HEK293 (cell line): ENCODE data around the gene PPDPF.

Source experiments
- CTCF ChIA-PET: fragments of 350-600 bp; formaldehyde crosslinking; extraction: SDS; loops from one replicate; lab custom pipeline; 2021; ENCODE audit warnings: antibody characterized with exemption; lab: Yijun Ruan, JAX
- POLR2A ChIA-PET: fragments of 300-600 bp; formaldehyde crosslinking; extraction: SDS; loops from one replicate; lab custom pipeline; 2020; ENCODE audit warnings: antibody characterized with exemption, inconsistent platforms; lab: Yijun Ruan, JAX
- H3K27ac ChIP-seq: fragments of 200-500 bp; sonication (Bioruptor generic); 2 replicates; pipeline ENCODE4 v1.5.1; 2014; ENCODE audit warnings: low read depth, low read length, control low read depth, inconsistent platforms; ENCODE audit errors: extremely low read depth
- H3K36me3 ChIP-seq, 2 experiments: fragments of 200-500 bp in 1 of 2; sonication (Bioruptor generic) in 1 of 2; 1 replicate in 1 of 2; 2 replicates in 1 of 2; pipeline ENCODE4 v1.5.1; 2014 to 2017; ENCODE audit warnings: inconsistent platforms in 2 of 2, low read length in 2 of 2; ENCODE audit not compliant: control insufficient read depth in 2 of 2, insufficient read depth in 1 of 2
- H3K4me1 ChIP-seq: fragments of 200-500 bp; sonication (Bioruptor generic); 2 replicates; pipeline ENCODE4 v1.5.1; 2014; ENCODE audit warnings: mild to moderate bottlenecking, low read length, inconsistent platforms; ENCODE audit not compliant: control insufficient read depth, insufficient read depth
- H3K4me3 ChIP-seq: 2 replicates; pipeline ENCODE4 v1.5.1; 2011; ENCODE audit warnings: low read depth, mild to moderate bottlenecking, control low read depth, low read length, moderate library complexity
- H3K9me3 ChIP-seq: fragments of 200-500 bp; sonication (Bioruptor generic); 2 replicates; pipeline ENCODE4 v1.5.1; 2014; ENCODE audit warnings: low read depth, low read length, inconsistent platforms; ENCODE audit not compliant: control insufficient read depth, insufficient read depth
- BCL6B ChIP-seq: fragments of 450-650 bp; formaldehyde crosslinking; IDR thresholded peaks from 2 replicates; pipeline ENCODE4 v1.5.1; 2017; ENCODE audit warnings: missing biosample characterization, missing genetic modification characterization
- EGR2 ChIP-seq: fragments of 450-650 bp; formaldehyde crosslinking; IDR thresholded peaks from 2 replicates; pipeline ENCODE4 v1.5.1; 2016; ENCODE audit warnings: low read depth, missing biosample characterization, missing genetic modification characterization
- GLI2 ChIP-seq: fragments of 450-650 bp; formaldehyde crosslinking; IDR thresholded peaks from 2 replicates; pipeline ENCODE4; 2017; ENCODE audit warnings: missing biosample characterization, missing genetic modification characterization, low read depth, borderline replicate concordance
- HOXA7 ChIP-seq: sonication (generic); formaldehyde crosslinking; IDR thresholded peaks from 2 replicates; pipeline ENCODE4 v1.8.1; 2022; ENCODE audit warnings: missing genetic modification reagents, borderline replicate concordance
- INSM2 ChIP-seq: fragments of 450-650 bp; formaldehyde crosslinking; IDR thresholded peaks from 2 replicates; pipeline ENCODE4 v1.5.1; 2016; ENCODE audit warnings: missing biosample characterization, missing genetic modification characterization
- SCRT2 ChIP-seq: fragments of 450-650 bp; formaldehyde crosslinking; IDR thresholded peaks from 2 replicates; pipeline ENCODE4 v1.5.1; 2016; ENCODE audit warnings: missing biosample characterization, missing genetic modification characterization
- ZFP41 ChIP-seq: fragments of 450-650 bp; formaldehyde crosslinking; IDR thresholded peaks from 2 replicates; pipeline ENCODE4 v1.5.1; 2016; ENCODE audit warnings: missing biosample characterization, missing genetic modification characterization, borderline replicate concordance
- ZFP69B ChIP-seq: fragments of 450-650 bp; formaldehyde crosslinking; IDR thresholded peaks from 2 replicates; pipeline ENCODE4 v1.5.1; 2016; ENCODE audit warnings: missing biosample characterization, missing genetic modification characterization
- ZNF10 ChIP-seq: fragments of 450-650 bp; formaldehyde crosslinking; IDR thresholded peaks from 2 replicates; pipeline ENCODE4 v1.5.1; 2017; ENCODE audit warnings: missing biosample characterization, missing genetic modification characterization
- ZNF157 ChIP-seq: fragments of 450-650 bp; formaldehyde crosslinking; IDR thresholded peaks from 2 replicates; pipeline ENCODE4 v1.5.1; 2016; ENCODE audit warnings: missing biosample characterization, missing genetic modification characterization
- ZNF221 ChIP-seq: fragments of 450-650 bp; formaldehyde crosslinking; IDR thresholded peaks from 2 replicates; pipeline ENCODE4 v1.5.1; 2017; ENCODE audit warnings: missing biosample characterization, missing genetic modification characterization, borderline replicate concordance
- ZNF274 ChIP-seq, 2 experiments: fragments of 200-500 bp in 1 of 2; fragments of 450-650 bp in 1 of 2; sonication (Bioruptor generic) in 1 of 2; formaldehyde crosslinking in 1 of 2; IDR thresholded peaks; 2 replicates each; pipeline versions ENCODE4 v1.5.1 to v1.6.1; 2014 to 2016; ENCODE audit warnings: borderline replicate concordance in 1 of 2, inconsistent platforms in 1 of 2, low read length in 1 of 2, missing biosample characterization in 1 of 2, missing genetic modification characterization in 1 of 2
- ZNF324 ChIP-seq: fragments of 450-650 bp; formaldehyde crosslinking; IDR thresholded peaks from 2 replicates; pipeline ENCODE4 v1.5.1; 2016; ENCODE audit warnings: missing biosample characterization, missing genetic modification characterization
- ZNF394 ChIP-seq: fragments of 450-650 bp; formaldehyde crosslinking; IDR thresholded peaks from 2 replicates; pipeline ENCODE4 v1.5.1; 2016; ENCODE audit warnings: missing biosample characterization, missing genetic modification characterization, mild to moderate bottlenecking, moderate library complexity, borderline replicate concordance
- ZNF558 ChIP-seq: fragments of 450-650 bp; formaldehyde crosslinking; IDR thresholded peaks from 2 replicates; pipeline ENCODE4 v1.5.1; 2016; ENCODE audit warnings: missing biosample characterization, missing genetic modification characterization
- ZNF600 ChIP-seq: fragments of 450-650 bp; formaldehyde crosslinking; IDR thresholded peaks from 2 replicates; pipeline ENCODE4 v1.5.1; 2016; ENCODE audit warnings: missing biosample characterization, missing genetic modification characterization
- ZNF768 ChIP-seq: fragments of 450-650 bp; formaldehyde crosslinking; IDR thresholded peaks from 2 replicates; pipeline ENCODE4 v1.5.1; 2018; ENCODE audit warnings: missing biosample characterization, mild to moderate bottlenecking, missing genetic modification characterization
- ZNF837 ChIP-seq: fragments of 450-650 bp; formaldehyde crosslinking; IDR thresholded peaks from 2 replicates; pipeline ENCODE4 v1.5.1; 2016; ENCODE audit warnings: missing biosample characterization, missing genetic modification characterization
- ZSCAN30 ChIP-seq: fragments of 450-650 bp; IDR thresholded peaks from 2 replicates; pipeline ENCODE4 v1.5.1; 2018; ENCODE audit warnings: missing biosample characterization, mild to moderate bottlenecking, missing genetic modification characterization, moderate library complexity
- TF ChIP-seq, protein P1 (sequence below): fragments of 450-650 bp; formaldehyde crosslinking; conservative IDR thresholded peaks from 2 replicates; pipeline ENCODE4 v1.5.1; 2016; ENCODE audit warnings: low read depth, missing biosample characterization, missing genetic modification characterization
- TF ChIP-seq, protein P2 (sequence below): fragments of 450-650 bp; formaldehyde crosslinking; IDR thresholded peaks from 2 replicates; pipeline ENCODE4 v1.5.1; 2017; ENCODE audit warnings: missing biosample characterization, missing genetic modification characterization
- TF ChIP-seq, protein P3 (sequence below): fragments of 450-650 bp; IDR thresholded peaks from 2 replicates; pipeline ENCODE4 v1.5.1; 2018; ENCODE audit warnings: missing biosample characterization, mild to moderate bottlenecking, missing genetic modification characterization

Gene PPDPF

GRCh38 chr20:63522091-63522868, 1.7 kb downstream of the PPDPF start (continued):
- peak; percentile 82 for TF ChIP-seq EGR2 (tag by site-specific recombination)
- no peak for TF ChIP-seq ZNF324 (tag by site-specific recombination)

- Histone ChIP-seq H3K9me3 (no peaks in the 10 kb centered on the region), H3K4me1 (no peaks in the 10 kb centered on the region), H3K27ac (no peak overlapping the region), H3K4me3 (no peak overlapping the region), H3K36me3 (peaks cover 0 to 24% of the 10 kb centered on the region in 2 experiments; a peak in 1 of 3 replicates)
- CTCF ChIA-PET: interaction anchor here (1.0 to 2.1 kb wide), 3 partner anchors 13 to 27 kb away, joined by 5 to 7 read pairs (median 6); no protein-coding TSS in a partner anchor
- POLR2A ChIA-PET: interaction anchor here (0.6 to 1.0 kb wide), 4 partner anchors 12 to 1140 kb away, joined by 3 to 4 read pairs (median 4); no protein-coding TSS in a partner anchor
- no peak for TF ChIP-seq ZNF600 (tag by site-specific recombination)
- no peak for TF ChIP-seq GLI2 (tag by site-specific recombination)
- TF ChIP-seq ZNF768 (tag by site-specific recombination): no peak
- no peak for TF ChIP-seq ZFP41 (tag by site-specific recombination)
- no peak for TF ChIP-seq ZFP69B
- TF ChIP-seq, protein P1, sequence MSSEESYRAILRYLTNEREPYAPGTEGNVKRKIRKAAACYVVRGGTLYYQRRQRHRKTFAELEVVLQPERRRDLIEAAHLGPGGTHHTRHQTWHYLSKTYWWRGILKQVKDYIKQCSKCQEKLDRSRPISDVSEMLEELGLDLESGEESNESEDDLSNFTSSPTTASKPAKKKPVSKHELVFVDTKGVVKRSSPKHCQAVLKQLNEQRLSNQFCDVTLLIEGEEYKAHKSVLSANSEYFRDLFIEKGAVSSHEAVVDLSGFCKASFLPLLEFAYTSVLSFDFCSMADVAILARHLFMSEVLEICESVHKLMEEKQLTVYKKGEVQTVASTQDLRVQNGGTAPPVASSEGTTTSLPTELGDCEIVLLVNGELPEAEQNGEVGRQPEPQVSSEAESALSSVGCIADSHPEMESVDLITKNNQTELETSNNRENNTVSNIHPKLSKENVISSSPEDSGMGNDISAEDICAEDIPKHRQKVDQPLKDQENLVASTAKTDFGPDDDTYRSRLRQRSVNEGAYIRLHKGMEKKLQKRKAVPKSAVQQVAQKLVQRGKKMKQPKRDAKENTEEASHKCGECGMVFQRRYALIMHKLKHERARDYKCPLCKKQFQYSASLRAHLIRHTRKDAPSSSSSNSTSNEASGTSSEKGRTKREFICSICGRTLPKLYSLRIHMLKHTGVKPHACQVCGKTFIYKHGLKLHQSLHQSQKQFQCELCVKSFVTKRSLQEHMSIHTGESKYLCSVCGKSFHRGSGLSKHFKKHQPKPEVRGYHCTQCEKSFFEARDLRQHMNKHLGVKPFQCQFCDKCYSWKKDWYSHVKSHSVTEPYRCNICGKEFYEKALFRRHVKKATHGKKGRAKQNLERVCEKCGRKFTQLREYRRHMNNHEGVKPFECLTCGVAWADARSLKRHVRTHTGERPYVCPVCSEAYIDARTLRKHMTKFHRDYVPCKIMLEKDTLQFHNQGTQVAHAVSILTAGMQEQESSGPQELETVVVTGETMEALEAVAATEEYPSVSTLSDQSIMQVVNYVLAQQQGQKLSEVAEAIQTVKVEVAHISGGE (tag by site-specific recombination): no peak
- TF ChIP-seq ZNF221 (tag by site-specific recombination): no peak
- TF ChIP-seq, protein P2, sequence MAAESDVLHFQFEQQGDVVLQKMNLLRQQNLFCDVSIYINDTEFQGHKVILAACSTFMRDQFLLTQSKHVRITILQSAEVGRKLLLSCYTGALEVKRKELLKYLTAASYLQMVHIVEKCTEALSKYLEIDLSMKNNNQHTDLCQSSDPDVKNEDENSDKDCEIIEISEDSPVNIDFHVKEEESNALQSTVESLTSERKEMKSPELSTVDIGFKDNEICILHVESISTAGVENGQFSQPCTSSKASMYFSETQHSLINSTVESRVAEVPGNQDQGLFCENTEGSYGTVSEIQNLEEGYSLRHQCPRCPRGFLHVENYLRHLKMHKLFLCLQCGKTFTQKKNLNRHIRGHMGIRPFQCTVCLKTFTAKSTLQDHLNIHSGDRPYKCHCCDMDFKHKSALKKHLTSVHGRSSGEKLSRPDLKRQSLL: no peak
These were observed 2.5 kb downstream of the PPDPF start for GRCh38 chr20:63522981-63523611.

DNA sequence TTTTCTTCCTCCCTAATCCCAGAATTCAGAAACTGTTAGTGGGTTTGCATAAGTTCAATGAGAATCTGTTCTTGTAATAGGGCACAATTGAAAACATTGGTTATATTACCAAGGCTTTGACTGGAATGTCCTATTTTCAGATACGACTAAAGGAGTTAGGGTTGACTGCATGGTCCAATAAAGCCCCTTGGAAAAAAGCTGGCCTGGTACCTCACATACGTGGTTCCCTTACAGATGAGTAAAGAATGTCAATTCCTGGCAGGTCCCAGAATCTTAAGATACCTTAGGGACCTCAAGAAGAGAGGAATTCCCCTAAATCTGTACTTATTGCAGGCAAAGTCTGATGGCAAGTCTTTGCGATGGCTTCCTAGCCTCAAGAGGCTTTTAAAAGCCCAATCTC, 4.6 kb downstream of the PPDPF start:
- POLR2A ChIA-PET: interaction anchor here (0.7 kb wide), 3 partner anchors 47 to 231 kb away, joined by 4 to 5 read pairs (median 4); no protein-coding TSS in a partner anchor
- no peak overlapping the region for H3K4me3 ChIP-seq
- H3K27ac ChIP-seq: no peak overlapping the region
- H3K9me3 ChIP-seq: no peaks in the 10 kb centered on the region
- CTCF ChIA-PET: no interaction called here
- H3K36me3 ChIP-seq: peaks cover 0 to 24% of the 10 kb centered on the region in 2 experiments; a peak in 1 of 3 replicates
- H3K4me1 ChIP-seq: no peaks in the 10 kb centered on the region
- TF ChIP-seq ZNF10 (no peak), ZNF394 (tag by site-specific recombination) (no peak), ZSCAN30 (tag by site-specific recombination) (no peak), ZNF157 (tag by site-specific recombination) (no peak), ZNF558 (tag by site-specific recombination) (no peak), ZNF837 (tag by site-specific recombination) (no peak), SCRT2 (tag by site-specific recombination) (no peak), ZNF274 (IDR thresholded peaks at IDR 0.05; ENCODE audit: low read length) (no peak), ZNF274 (tag by site-specific recombination; IDR thresholded peaks at IDR 0.05; ENCODE audit: borderline replicate concordance) (no peak), INSM2 (tag by site-specific recombination) (no peak), HOXA7 (no peak), BCL6B (tag by site-specific recombination) (no peak)
- TF ChIP-seq, protein P3, sequence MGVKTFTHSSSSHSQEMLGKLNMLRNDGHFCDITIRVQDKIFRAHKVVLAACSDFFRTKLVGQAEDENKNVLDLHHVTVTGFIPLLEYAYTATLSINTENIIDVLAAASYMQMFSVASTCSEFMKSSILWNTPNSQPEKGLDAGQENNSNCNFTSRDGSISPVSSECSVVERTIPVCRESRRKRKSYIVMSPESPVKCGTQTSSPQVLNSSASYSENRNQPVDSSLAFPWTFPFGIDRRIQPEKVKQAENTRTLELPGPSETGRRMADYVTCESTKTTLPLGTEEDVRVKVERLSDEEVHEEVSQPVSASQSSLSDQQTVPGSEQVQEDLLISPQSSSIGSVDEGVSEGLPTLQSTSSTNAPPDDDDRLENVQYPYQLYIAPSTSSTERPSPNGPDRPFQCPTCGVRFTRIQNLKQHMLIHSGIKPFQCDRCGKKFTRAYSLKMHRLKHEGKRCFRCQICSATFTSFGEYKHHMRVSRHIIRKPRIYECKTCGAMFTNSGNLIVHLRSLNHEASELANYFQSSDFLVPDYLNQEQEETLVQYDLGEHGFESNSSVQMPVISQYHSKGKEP (tag by site-specific recombination): no peak
